K562 (cell line): ENCODE measurements around the gene AGAP3. TPM values are rescaled to one million over a fixed set of nuclear protein-coding genes. Genes with fewer than 3 reads are reported as not detected.

Source experiments
- ATAC-seq: fragments of 200-7000 bp; cut with Tn5 transposase; 3 replicates; pipeline ENCODE4 v1.9.1; 2020; ENCODE audit warnings: moderate library complexity
- BruUV-seq: library from RNA; stranded (reverse); fragments of 400-500 nt; replicated peaks from 2 replicates; lab custom pipeline; 2021; lab: Mats Ljungman, UMichigan
- CTCF ChIA-PET: fragments of 300-600 bp; formaldehyde crosslinking; extraction: SDS; loops from one replicate; lab custom pipeline; 2021; ENCODE audit warnings: low intra/inter-chr PET ratio; lab: Yijun Ruan, JAX
- POLR2A ChIA-PET: fragments of 300-600, 350-650 bp; sonication (Branson Sonifier 250); formaldehyde crosslinking; extraction: SDS; loops from one replicate; lab custom pipeline; 2021; ENCODE audit warnings: antibody characterized with exemption, inconsistent platforms; lab: Yijun Ruan, JAX
- DNase-seq, 4 experiments: peaks; one replicate each; pipeline versions ENCODE4 v3.0.0 to v3.0.0-alpha.2; 2011 to 2018; ENCODE audit warnings: low spot score in 3 of 4, mixed read lengths in 3 of 4; ENCODE audit errors: extremely low read depth in 1 of 4
- FAIRE-seq: peaks from 2 replicates; lab custom pipeline; 2011; peaks lifted over from hg19 to GRCh38; lab: Jason Lieb, UNC
- H2AFZ ChIP-seq: 2 replicates; pipeline ENCODE4 v1.6.0; 2011; ENCODE audit warnings: low read depth, low read length, control low read depth, inconsistent platforms
- H3K27ac ChIP-seq: fragments of 200-600 bp; 3 replicates; pipeline ENCODE4 v1.8.0; 2011; ENCODE audit warnings: low read depth, mild to moderate bottlenecking, control low read depth, inconsistent platforms, low read length, moderate library complexity, mixed read lengths; ENCODE audit errors: extremely low read depth
- H3K27me3 ChIP-seq, 2 experiments: fragments of 300-600 bp in 1 of 2; 2 replicates in 1 of 2; 3 replicates in 1 of 2; pipeline versions ENCODE4 v1.6.0 to v1.8.0; 2011; ENCODE audit warnings: inconsistent platforms in 2 of 2, low read length in 2 of 2, mild to moderate bottlenecking in 1 of 2, mixed read lengths in 1 of 2, moderate library complexity in 1 of 2; ENCODE audit not compliant: control insufficient read depth in 2 of 2, insufficient read depth in 2 of 2
- H3K36me3 ChIP-seq: fragments of 300-600 bp; 3 replicates; pipeline ENCODE4 v1.8.0; 2011; ENCODE audit warnings: mild to moderate bottlenecking, low read length, inconsistent platforms; ENCODE audit not compliant: control insufficient read depth, insufficient read depth
- H3K4me1 ChIP-seq, 2 experiments: fragments of 200-600 bp in 1 of 2; replicated peaks in 1 of 2; 2 replicates in 1 of 2; 3 replicates in 1 of 2; pipeline versions ENCODE4 v1.5.1 to v1.8.0; 2011; ENCODE audit warnings: inconsistent platforms in 2 of 2, low read length in 2 of 2, mild to moderate bottlenecking in 1 of 2, mixed read lengths in 1 of 2, moderate library complexity in 1 of 2; ENCODE audit not compliant: control insufficient read depth in 2 of 2, insufficient read depth in 2 of 2
- H3K4me2 ChIP-seq: 2 replicates; pipeline ENCODE4 v1.6.1; 2011; ENCODE audit warnings: low read length, control low read depth, inconsistent platforms, mixed read lengths; ENCODE audit not compliant: insufficient read depth
- H3K4me3 ChIP-seq: fragments of 200-600 bp; sonication (generic), shearing (Covaris generic); 2 replicates; pipeline ENCODE4 v1.5.1; 2016; ENCODE audit warnings: control low read depth, inconsistent platforms
- H3K79me2 ChIP-seq: fragments of 200-600 bp; 3 replicates; pipeline ENCODE4 v1.8.0; 2011; ENCODE audit warnings: low read length, inconsistent platforms; ENCODE audit not compliant: control insufficient read depth, insufficient read depth
- H3K9ac ChIP-seq, 2 experiments: 2 replicates each; pipeline versions ENCODE4 v1.6.0 to v1.6.1; 2011; ENCODE audit warnings: low read depth in 2 of 2, low read length in 2 of 2, control low read depth in 1 of 2, inconsistent platforms in 1 of 2, mild to moderate bottlenecking in 1 of 2, mixed read lengths in 1 of 2; ENCODE audit not compliant: insufficient read depth in 1 of 2
- H3K9me1 ChIP-seq: one replicate; pipeline ENCODE4 v1.6.0; 2011; ENCODE audit warnings: inconsistent platforms, mild to moderate bottlenecking, low read length, moderate library complexity; ENCODE audit not compliant: control insufficient read depth, insufficient read depth
- H3K9me3 ChIP-seq: replicated peaks from 2 replicates; pipeline ENCODE4 v1.5.1; 2011; ENCODE audit warnings: low read depth, low read length, inconsistent platforms; ENCODE audit not compliant: control insufficient read depth, insufficient read depth
- H4K20me1 ChIP-seq: replicated peaks from 2 replicates; pipeline ENCODE4 v1.6.1; 2011; ENCODE audit warnings: low read length, inconsistent platforms, mixed read lengths; ENCODE audit not compliant: control insufficient read depth, insufficient read depth
- BHLHE40 ChIP-seq: IDR thresholded peaks from 2 replicates; pipeline ENCODE4 v1.6.1; 2011; ENCODE audit warnings: low read length, improper control_type of control experiment
- BRD9 ChIP-seq: fragments of 450-650 bp; IDR thresholded peaks from 2 replicates; pipeline ENCODE4 v1.6.1; 2018; ENCODE audit warnings: low read depth; ENCODE audit not compliant: partially characterized antibody
- FOXP1 ChIP-seq: sonication (generic); formaldehyde crosslinking; IDR thresholded peaks from 2 replicates; pipeline ENCODE4 v1.8.0; 2022; ENCODE audit warnings: mild to moderate bottlenecking, missing genetic modification reagents
- KAT2B ChIP-seq: IDR thresholded peaks from one replicate; pipeline ENCODE4 v1.6.1; 2012; ENCODE audit warnings: low read depth, mild to moderate bottlenecking, control low read depth, inconsistent platforms, low read length, moderate library complexity
- L3MBTL2 ChIP-seq: fragments of 450-650 bp; IDR thresholded peaks from 2 replicates; pipeline ENCODE4 v1.6.1; 2016; ENCODE audit warnings: mild to moderate bottlenecking, moderate library complexity
- NRF1 ChIP-seq, 2 experiments: fragments of 450-650 bp; IDR thresholded peaks in 1 of 2; conservative IDR thresholded peaks in 1 of 2; 2 replicates each; pipeline ENCODE4 v1.6.1; 2014; ENCODE audit warnings: mild to moderate bottlenecking in 2 of 2
- PTTG1 ChIP-seq: fragments of 450-650 bp; IDR thresholded peaks from 2 replicates; pipeline ENCODE4 v1.6.1; 2016; ENCODE audit warnings: low read depth, mild to moderate bottlenecking, missing genetic modification characterization, missing compliant biosample characterization
- TCF7 ChIP-seq: sonication (generic); IDR thresholded peaks from 2 replicates; pipeline ENCODE4 v1.6.1; 2016; ENCODE audit warnings: antibody characterized with exemption, borderline replicate concordance
- TOE1 ChIP-seq, 2 experiments: fragments of 450-650 bp in 1 of 2; sonication (generic) in 1 of 2; formaldehyde crosslinking in 1 of 2; IDR thresholded peaks; 2 replicates each; pipeline versions ENCODE4 v1.7.1 to v1.8.0; 2016 to 2022; ENCODE audit warnings: borderline replicate concordance in 2 of 2, mild to moderate bottlenecking in 2 of 2, antibody characterized with exemption in 1 of 2, inconsistent platforms in 1 of 2, low read depth in 1 of 2, missing genetic modification reagents in 1 of 2, moderate library complexity in 1 of 2
- ZNF217 ChIP-seq: sonication (generic); formaldehyde crosslinking; IDR thresholded peaks from 2 replicates; pipeline ENCODE4 v1.8.0; 2022; ENCODE audit warnings: mild to moderate bottlenecking, missing genetic modification reagents
- ZNF324 ChIP-seq: fragments of 250-450 bp; sonication (Bioruptor Pico); IDR thresholded peaks from 2 replicates; pipeline ENCODE4 v1.4.0; 2020; ENCODE audit warnings: mild to moderate bottlenecking
- WGBS: fragments of 100-300 bp; shearing (Covaris generic); methylation state at CpG from one replicate; pipeline ENCODE4 v1.1.6; 2016; ENCODE audit warnings: low coverage, mixed read lengths; ENCODE audit not compliant: insufficient coverage; ENCODE audit errors: missing lambda C conversion rate; 5-methylcytosine and 5-hydroxymethylcytosine counted together
- in situ Hi-C: fragments of 300-500 bp; cut with MboI; formaldehyde crosslinking; loops from 4 replicates; pipeline ENCODE4 v1.15.0; 2018; ENCODE audit warnings: inconsistent platforms, mixed read lengths
- intact Hi-C: fragments of 100-400 bp; cut with micrococcal nuclease; formaldehyde crosslinking; loops from 2 replicates; pipeline ENCODE4 v1.14.2; 2022
- polyA plus RNA-seq, 8 experiments: library from polyadenylated mRNA; depleted of rRNA in 4 of 8; stranded (reverse) in 5 of 8; unstranded in 3 of 8; fragments of >200 nt; fragmentation: Nextera tagmentation in 2 of 8; fragmentation: Illumina TruSeq in 1 of 8; extraction: Ambion mirVana in 2 of 8; extraction: Trizol in 1 of 8; gene quantifications; 2 replicates each; pipeline versions ENCODE4 v1.2.1 to v1.2.3, GENCODE V29; 2011 to 2014; ENCODE audit warnings: inconsistent platforms in 1 of 8, missing spikeins in 1 of 8
- total RNA-seq, 7 experiments: library from RNA; depleted of rRNA in 6 of 7; stranded (reverse); fragments of >200 nt in 6 of 7; fragmentation: Illumina TruSeq in 2 of 7; extraction: Trizol in 2 of 7; gene quantifications; 2 replicates each; pipeline versions ENCODE4 v1.2.1 to v1.2.3, GENCODE V29; 2011 to 2021; ENCODE audit warnings: low replicate concordance in 1 of 7
- TF ChIP-seq, protein P1 (sequence below): sonication (generic); formaldehyde crosslinking; IDR thresholded peaks from 2 replicates; pipeline ENCODE4 v1.8.0; 2022; ENCODE audit warnings: missing genetic modification reagents, mild to moderate bottlenecking, moderate library complexity, borderline replicate concordance
- TF ChIP-seq, protein P2 (sequence below): fragments of 450-650 bp; IDR thresholded peaks from 2 replicates; pipeline ENCODE4 v1.7.1; 2018; ENCODE audit warnings: mild to moderate bottlenecking, low read depth; ENCODE audit not compliant: partially characterized antibody
- TF ChIP-seq, protein P3 (sequence below): sonication (generic); formaldehyde crosslinking; IDR thresholded peaks from 2 replicates; pipeline ENCODE4 v1.8.1; 2023; ENCODE audit warnings: mild to moderate bottlenecking, missing genetic modification reagents, moderate library complexity

The AGAP3 gene
- total and polyA plus RNA-seq, 9 of the 15 experiments (the other 6 are each of a cell fraction or from before 2014, with no cell fraction given), result 3.4 to 208 (median 62.2) TPM

DNA sequence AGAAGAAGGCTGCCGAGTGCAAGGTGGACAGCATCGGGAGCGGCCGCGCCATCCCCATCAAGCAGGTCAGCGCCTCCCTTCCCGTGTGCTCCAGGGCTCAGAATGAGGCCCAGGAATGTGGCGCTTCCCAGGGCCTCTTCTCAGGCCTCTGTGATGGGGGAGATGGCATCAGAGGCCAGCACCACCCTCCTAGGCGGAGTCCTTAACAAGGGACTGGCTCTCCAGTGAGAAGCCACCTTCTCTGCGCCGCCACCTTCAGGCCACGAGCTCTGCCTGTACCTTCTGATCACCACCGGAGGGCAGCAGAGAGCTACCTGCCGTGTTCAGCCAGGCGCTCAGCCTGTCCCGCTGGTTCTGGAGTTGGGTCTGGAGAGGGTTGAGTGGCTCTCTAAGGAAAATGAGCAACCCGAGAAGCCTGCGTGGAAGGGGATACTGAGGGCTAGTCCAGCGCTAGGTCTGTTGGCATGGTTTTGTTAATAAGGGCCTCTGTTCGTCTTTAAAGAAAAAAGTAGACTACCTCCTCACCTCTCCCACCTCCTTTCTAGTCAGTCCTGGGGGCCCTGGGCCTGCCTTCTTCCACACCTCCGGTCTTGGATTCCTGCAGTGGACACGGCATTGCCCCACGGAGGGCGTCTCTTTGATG is 37.7 kb downstream of the AGAP3 start:
- H3K9ac ChIP-seq, result 0 out of 4 replicates have a peak overlapping the region, but pooled peaks of 1 of the 2 experiments have one; percentile 1
- WGBS, result 38% methylated on average over 22 of the region's 24 CpGs
- intact Hi-C loops, result loop anchor here (1.0 to 2.0 kb wide), 3 partner anchors 48 to 179 kb away; no protein-coding TSS in a partner anchor
- no peaks in the 10 kb centered on the region for H3K9me3 ChIP-seq
- no TSS peak for BruUV-seq
- H3K4me2 ChIP-seq, result no peak overlapping the region
- no peaks in the 10 kb centered on the region; a peak in 1 of 5 replicates for H3K27me3 ChIP-seq
- no peak overlapping the region for H3K27ac ChIP-seq
- ChIA-PET CTCF (interaction anchor here (0.6 to 4.4 kb wide), 9 partner anchors 10 to 325 kb away, joined by 3 to 74 read pairs (median 6); partner anchors contain the start of gene GBX1), POLR2A (interaction anchor here (0.9 to 1.2 kb wide), 5 partner anchors 8 to 120 kb away, joined by 3 to 7 read pairs (median 4); no protein-coding TSS in a partner anchor)
- peak; percentile 100 for ATAC-seq
- FAIRE-seq, result peak; percentile 100
- peaks cover 95% of the 10 kb centered on the region for H3K36me3 ChIP-seq
- in situ Hi-C loops, result no loop called here
- H3K9me1 ChIP-seq, result peaks cover 5% of the 10 kb centered on the region
- DNase-seq, result peak; percentile 95 to 97 (median 96)
- peaks cover 10% of the 10 kb centered on the region; the same call in 2 of the 3 replicates for H3K79me2 ChIP-seq
- H4K20me1 ChIP-seq, result peaks cover 14% of the 10 kb centered on the region
- no peak overlapping the region for H3K4me3 ChIP-seq
- H2AFZ ChIP-seq, result no peak overlapping the region
- peaks cover 0 to 47% of the 10 kb centered on the region in 2 experiments; a peak in 1 of 5 replicates for H3K4me1 ChIP-seq
- TF ChIP-seq, protein P1, sequence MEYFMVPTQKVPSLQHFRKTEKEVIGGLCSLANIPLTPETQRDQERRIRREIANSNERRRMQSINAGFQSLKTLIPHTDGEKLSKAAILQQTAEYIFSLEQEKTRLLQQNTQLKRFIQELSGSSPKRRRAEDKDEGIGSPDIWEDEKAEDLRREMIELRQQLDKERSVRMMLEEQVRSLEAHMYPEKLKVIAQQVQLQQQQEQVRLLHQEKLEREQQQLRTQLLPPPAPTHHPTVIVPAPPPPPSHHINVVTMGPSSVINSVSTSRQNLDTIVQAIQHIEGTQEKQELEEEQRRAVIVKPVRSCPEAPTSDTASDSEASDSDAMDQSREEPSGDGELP (CRISPR knock-in tag), result peak; percentile 73; the same call in 1 of the 2 replicates
- TF ChIP-seq BHLHE40, result peak; percentile 63; the same call in 1 of the 2 replicates
- peak; percentile 36 for TF ChIP-seq BRD9
- TF ChIP-seq L3MBTL2, result no peak; the same call in 1 of the 2 replicates
- TF ChIP-seq PTTG1 (tag), result no peak
- 0 out of 2 replicates have a peak, but pooled peaks have one; percentile 63 for TF ChIP-seq TCF7
- no peak for TF ChIP-seq ZNF217 (CRISPR knock-in tag)
- TF ChIP-seq KAT2B, result peak; percentile 41
- TF ChIP-seq FOXP1 (CRISPR knock-in tag), result 0 out of 2 replicates have a peak, but pooled peaks have one; percentile 24
- no peak for TF ChIP-seq NRF1 (conservative IDR thresholded peaks at IDR 0.05 in 1 of 2, IDR thresholded peaks at IDR 0.05 in 1 of 2)
- TF ChIP-seq, protein P2, sequence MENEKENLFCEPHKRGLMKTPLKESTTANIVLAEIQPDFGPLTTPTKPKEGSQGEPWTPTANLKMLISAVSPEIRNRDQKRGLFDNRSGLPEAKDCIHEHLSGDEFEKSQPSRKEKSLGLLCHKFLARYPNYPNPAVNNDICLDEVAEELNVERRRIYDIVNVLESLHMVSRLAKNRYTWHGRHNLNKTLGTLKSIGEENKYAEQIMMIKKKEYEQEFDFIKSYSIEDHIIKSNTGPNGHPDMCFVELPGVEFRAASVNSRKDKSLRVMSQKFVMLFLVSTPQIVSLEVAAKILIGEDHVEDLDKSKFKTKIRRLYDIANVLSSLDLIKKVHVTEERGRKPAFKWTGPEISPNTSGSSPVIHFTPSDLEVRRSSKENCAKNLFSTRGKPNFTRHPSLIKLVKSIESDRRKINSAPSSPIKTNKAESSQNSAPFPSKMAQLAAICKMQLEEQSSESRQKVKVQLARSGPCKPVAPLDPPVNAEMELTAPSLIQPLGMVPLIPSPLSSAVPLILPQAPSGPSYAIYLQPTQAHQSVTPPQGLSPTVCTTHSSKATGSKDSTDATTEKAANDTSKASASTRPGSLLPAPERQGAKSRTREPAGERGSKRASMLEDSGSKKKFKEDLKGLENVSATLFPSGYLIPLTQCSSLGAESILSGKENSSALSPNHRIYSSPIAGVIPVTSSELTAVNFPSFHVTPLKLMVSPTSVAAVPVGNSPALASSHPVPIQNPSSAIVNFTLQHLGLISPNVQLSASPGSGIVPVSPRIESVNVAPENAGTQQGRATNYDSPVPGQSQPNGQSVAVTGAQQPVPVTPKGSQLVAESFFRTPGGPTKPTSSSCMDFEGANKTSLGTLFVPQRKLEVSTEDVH, result peak; percentile 49
- TF ChIP-seq TOE1 (IDR thresholded peaks at IDR 0.05; ENCODE audit: borderline replicate concordance), result peak; percentile 53
- no peak for TF ChIP-seq TOE1 (CRISPR knock-in tag; IDR thresholded peaks at IDR 0.05; ENCODE audit: borderline replicate concordance, low read depth)
- TF ChIP-seq, protein P3, sequence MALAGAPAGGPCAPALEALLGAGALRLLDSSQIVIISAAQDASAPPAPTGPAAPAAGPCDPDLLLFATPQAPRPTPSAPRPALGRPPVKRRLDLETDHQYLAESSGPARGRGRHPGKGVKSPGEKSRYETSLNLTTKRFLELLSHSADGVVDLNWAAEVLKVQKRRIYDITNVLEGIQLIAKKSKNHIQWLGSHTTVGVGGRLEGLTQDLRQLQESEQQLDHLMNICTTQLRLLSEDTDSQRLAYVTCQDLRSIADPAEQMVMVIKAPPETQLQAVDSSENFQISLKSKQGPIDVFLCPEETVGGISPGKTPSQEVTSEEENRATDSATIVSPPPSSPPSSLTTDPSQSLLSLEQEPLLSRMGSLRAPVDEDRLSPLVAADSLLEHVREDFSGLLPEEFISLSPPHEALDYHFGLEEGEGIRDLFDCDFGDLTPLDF, result peak; percentile 31; the same call in 1 of the 2 replicates
- no peak for TF ChIP-seq ZNF324 (CRISPR knock-in tag)
